ENCODE data around the gene PCGF2. TPM values are rescaled to one million over a fixed set of nuclear protein-coding genes. Genes with fewer than 3 reads are reported as not detected.

PCGF2 gene
- total RNA-seq, 1 experiment from 2014 or later = 43.9 TPM

GRCh38 chr17:38712593-38712992 is 35.5 kb downstream of the PCGF2 start:
- no peak for TF ChIP-seq CTCF (IDR thresholded peaks at IDR 0.05)
- no peak for TF ChIP-seq POLR2AphosphoS5 (IDR thresholded peaks at IDR 0.05; ENCODE audit: low read depth, low read length)
- no peak for TF ChIP-seq TCF7L2 (IDR thresholded peaks at IDR 0.05; ENCODE audit: low read depth, low read length)
- no peak for TF ChIP-seq SIN3A (IDR thresholded peaks at IDR 0.05; ENCODE audit: borderline replicate concordance, insufficient read depth, low read depth, low read length)
- no peak for TF ChIP-seq REST (IDR thresholded peaks at IDR 0.05; ENCODE audit: insufficient read depth in 1 of 2, low read depth in 2 of 2, low read length in 1 of 2)
- Histone ChIP-seq H3K4me1 (ENCODE audit: control insufficient read depth, insufficient read depth, low read length) (no peaks in the 10 kb centered on the region), H3K4me3 (ENCODE audit: low read depth in 2 of 2, low read length in 2 of 2) (no peak overlapping the region), H3K36me3 (ENCODE audit: control insufficient read depth, insufficient read depth, low read length) (no peaks in the 10 kb centered on the region), H3K27ac (ENCODE audit: low read length) (no peak overlapping the region), H3K9me3 (ENCODE audit: control insufficient read depth, insufficient read depth, low read depth, low read length) (no peaks in the 10 kb centered on the region), H3K27me3 (ENCODE audit: control insufficient read depth, insufficient read depth, low read length) (no peaks in the 10 kb centered on the region)
- ChIA-PET POLR2A (no interaction called here), CTCF (no interaction called here)
- intact Hi-C loops (cut with micrococcal nuclease; ENCODE audit: unreplicated experiment) (no loop called here), in situ Hi-C loops (cut with HindIII; ENCODE audit: low pct_unique_long_range_greater_than_20kb, low sequenced_read_pairs) (no loop called here)
- no TSS peak for BruUV-seq (replicated peaks)
- DNase-seq (ENCODE audit: low read depth, low spot score) = no peak
- no peak for ATAC-seq

- H3K4me1 ChIP-seq (ENCODE audit: control insufficient read depth, insufficient read depth, low read length) = no peaks in the 10 kb centered on the region
- DNase-seq (ENCODE audit: low read depth, low spot score) (no peak), ATAC-seq (no peak)
- TF ChIP-seq TCF7L2 (IDR thresholded peaks at IDR 0.05; ENCODE audit: low read depth, low read length) (no peak), POLR2AphosphoS5 (IDR thresholded peaks at IDR 0.05; ENCODE audit: low read depth, low read length) (no peak), SIN3A (IDR thresholded peaks at IDR 0.05; ENCODE audit: borderline replicate concordance, insufficient read depth, low read depth, low read length) (no peak), CTCF (IDR thresholded peaks at IDR 0.05) (no peak), REST (IDR thresholded peaks at IDR 0.05; ENCODE audit: insufficient read depth in 1 of 2, low read depth in 2 of 2, low read length in 1 of 2) (no peak)
- in situ Hi-C loops (cut with HindIII; ENCODE audit: low pct_unique_long_range_greater_than_20kb, low sequenced_read_pairs) (no loop called here), intact Hi-C loops (cut with micrococcal nuclease; ENCODE audit: unreplicated experiment) (no loop called here)
- CTCF ChIA-PET = no interaction called here
- no peak overlapping the region for H3K27ac ChIP-seq (ENCODE audit: low read length)
- POLR2A ChIA-PET = no interaction called here
- BruUV-seq (replicated peaks) = no TSS peak
- H3K4me3 ChIP-seq (ENCODE audit: low read depth in 2 of 2, low read length in 2 of 2) = no peak overlapping the region
- H3K36me3 ChIP-seq (ENCODE audit: control insufficient read depth, insufficient read depth, low read length) = no peaks in the 10 kb centered on the region
- no peaks in the 10 kb centered on the region for H3K9me3 ChIP-seq (ENCODE audit: control insufficient read depth, insufficient read depth, low read depth, low read length)
- no peaks in the 10 kb centered on the region for H3K27me3 ChIP-seq (ENCODE audit: control insufficient read depth, insufficient read depth, low read length)
Measured at GRCh38 chr17:38711792-38712571, 36.2 kb downstream of the PCGF2 start.
